ENCODE data around the gene SPOCK1. TPM values are rescaled to one million over a fixed set of nuclear protein-coding genes. Genes with fewer than 3 reads are reported as not detected.

The SPOCK1 gene
- total and polyA plus RNA-seq, 7 experiments from 2014 or later, result 2.8 TPM; not detected in 6

DNA sequence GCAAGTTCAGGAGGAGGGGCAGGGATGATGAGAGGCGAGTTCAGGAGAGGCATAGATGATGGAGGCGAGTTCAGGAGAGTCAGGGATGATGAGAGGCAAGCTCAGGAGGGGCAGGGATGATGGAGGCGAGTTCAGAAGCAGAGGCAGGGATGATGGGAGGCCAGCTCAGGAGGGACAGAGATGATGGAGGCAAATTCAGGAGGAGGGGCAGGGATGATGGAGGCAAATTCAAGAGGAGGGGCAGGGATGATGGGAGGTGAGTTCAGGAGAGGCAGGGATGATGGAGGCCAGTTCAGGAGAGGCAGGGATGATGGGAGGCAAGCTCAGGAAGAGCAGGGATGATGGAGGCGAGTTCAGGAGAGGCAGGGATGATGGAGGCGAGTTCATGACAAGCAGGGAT lies 17.8 kb upstream of the SPOCK1 start:
- intact Hi-C loops (cut with micrococcal nuclease), result no loop called here
- Histone ChIP-seq H3K4me3 (ENCODE audit: low read length) (no peak overlapping the region), H3K9me3 (ENCODE audit: control insufficient read depth in 2 of 3, low read length in 3 of 3) (peaks cover 0 to 9% (median 0%) of the 10 kb centered on the region in 3 experiments), H3K4me1 (ENCODE audit: control insufficient read depth in 2 of 2, insufficient read depth in 2 of 2, low read length in 2 of 2) (no peaks in the 10 kb centered on the region), H3K27me3 (ENCODE audit: control insufficient read depth in 2 of 2, insufficient read depth in 2 of 2, low read length in 2 of 2) (no peaks in the 10 kb centered on the region), H3K36me3 (ENCODE audit: control insufficient read depth in 2 of 3, insufficient read depth in 3 of 3, low read length in 3 of 3) (no peaks in the 10 kb centered on the region), H3K27ac (ENCODE audit: low read depth, low read length) (no peak overlapping the region)
- H3K4me3 Mint-ChIP-seq, result no peak overlapping the region
- peaks cover 0 to 6% (median 0%) of the 10 kb centered on the region in 5 donors for H3K36me3 Mint-ChIP-seq
- no peak overlapping the region for H3K27ac Mint-ChIP-seq
- CTCF ChIA-PET, result no interaction called here
- H3K4me1 Mint-ChIP-seq, result peaks cover 0 to 3% (median 0%) of the 10 kb centered on the region in 7 donors
- peaks cover 5 to 53% (median 48%) of the 10 kb centered on the region in 5 donors for H3K27me3 Mint-ChIP-seq
- peaks cover 0 to 20% (median 4%) of the 10 kb centered on the region in 11 donors for H3K9me3 Mint-ChIP-seq
- POLR2A ChIA-PET, result interaction anchor here (0.8 kb wide), 1 partner anchor 9 kb away, joined by 6 read pairs; no protein-coding TSS in a partner anchor
- ATAC-seq, result no peak
- no peak for DNase-seq

DNA sequence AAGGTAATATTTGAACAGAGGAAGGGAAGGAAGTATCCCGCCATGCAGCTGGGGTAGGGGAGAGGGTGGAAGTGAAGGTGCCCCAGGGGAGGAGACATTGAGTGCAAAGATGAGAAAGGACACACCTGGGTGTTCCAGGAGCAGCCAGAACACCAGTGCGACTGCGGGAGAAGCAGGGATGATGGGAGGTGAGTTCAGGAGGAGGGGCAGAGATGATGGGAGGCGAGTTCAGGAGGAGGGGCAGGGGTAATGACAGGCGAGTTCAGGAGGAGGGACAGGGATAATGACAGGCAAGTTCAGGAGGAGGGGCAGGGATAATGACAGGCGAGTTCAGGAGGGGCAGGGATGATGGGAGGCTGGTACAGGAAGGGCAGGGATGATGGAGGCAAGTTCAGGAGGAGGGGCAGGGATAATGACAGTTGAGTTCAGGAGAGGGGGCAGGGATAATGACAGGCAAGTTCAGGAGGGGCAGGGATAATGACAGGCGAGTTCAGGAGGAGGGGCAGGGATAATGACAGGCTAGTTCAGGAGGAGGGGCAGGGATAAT lies 17.2 kb upstream of the SPOCK1 start:
- Histone ChIP-seq H3K4me3 (ENCODE audit: low read length) (no peak overlapping the region), H3K27ac (ENCODE audit: low read depth, low read length) (no peak overlapping the region), H3K27me3 (ENCODE audit: control insufficient read depth in 2 of 2, insufficient read depth in 2 of 2, low read length in 2 of 2) (no peaks in the 10 kb centered on the region), H3K4me1 (ENCODE audit: control insufficient read depth in 2 of 2, insufficient read depth in 2 of 2, low read length in 2 of 2) (no peaks in the 10 kb centered on the region), H3K9me3 (ENCODE audit: control insufficient read depth in 2 of 3, low read length in 3 of 3) (peaks cover 0 to 9% (median 0%) of the 10 kb centered on the region in 3 experiments), H3K36me3 (ENCODE audit: control insufficient read depth in 2 of 3, insufficient read depth in 3 of 3, low read length in 3 of 3) (no peaks in the 10 kb centered on the region)
- intact Hi-C loops (cut with micrococcal nuclease), result no loop called here
- ATAC-seq, result no peak
- Mint-ChIP-seq H3K4me1 (peaks cover 0 to 3% (median 0%) of the 10 kb centered on the region in 7 donors), H3K27ac (no peak overlapping the region), H3K4me3 (no peak overlapping the region), H3K36me3 (peaks cover 0 to 10% (median 0%) of the 10 kb centered on the region in 5 donors), H3K27me3 (peaks cover 5 to 55% (median 52%) of the 10 kb centered on the region in 5 donors), H3K9me3 (peaks cover 0 to 25% (median 5%) of the 10 kb centered on the region in 11 donors)
- ChIA-PET CTCF (no interaction called here), POLR2A (interaction anchor here (0.8 kb wide), 1 partner anchor 9 kb away, joined by 6 read pairs; no protein-coding TSS in a partner anchor)
- DNase-seq, result no peak

DNA sequence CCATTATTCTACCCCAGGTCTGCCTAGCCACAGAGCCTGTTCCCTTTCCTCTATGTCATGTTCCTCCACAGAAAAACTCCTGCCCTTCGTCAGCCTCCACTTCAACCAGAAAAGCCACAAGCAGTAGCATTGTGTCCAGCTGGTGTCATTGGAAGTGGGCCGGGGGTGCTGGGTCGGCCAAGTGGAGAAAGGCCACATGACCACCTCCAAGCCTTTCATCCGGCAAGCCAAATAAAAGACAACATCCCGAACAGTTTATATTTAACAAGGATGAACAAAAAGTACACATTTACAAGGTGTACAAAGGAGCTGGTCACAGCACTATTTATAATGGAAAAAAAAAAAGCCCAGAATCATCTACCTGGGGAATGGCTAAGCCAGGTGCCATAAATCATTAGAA lies 16.1 kb upstream of the SPOCK1 start:
- ATAC-seq, result no peak
- no peak overlapping the region for H3K4me3 Mint-ChIP-seq

DNA sequence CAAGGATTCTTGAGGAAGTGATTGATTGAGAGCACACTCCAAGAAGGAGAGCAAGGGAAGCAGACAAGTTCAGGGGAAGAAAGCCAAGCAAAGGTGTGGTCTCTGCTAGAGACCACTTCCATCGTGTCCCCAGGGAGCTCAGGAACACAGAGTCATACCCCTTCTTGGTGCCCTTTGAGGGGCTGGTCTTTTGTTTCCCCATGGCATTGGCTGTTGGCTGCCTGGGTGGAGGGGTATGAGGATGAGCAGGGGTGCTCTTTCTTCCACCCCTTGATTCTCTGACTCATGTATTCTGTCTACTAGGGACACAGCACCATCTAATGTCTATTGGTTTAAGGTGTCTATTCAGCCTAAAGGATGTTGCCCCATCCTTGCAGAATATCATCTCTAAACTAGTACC lies 11.5 kb upstream of the SPOCK1 start:
- CTCF ChIA-PET, result no interaction called here
- Histone ChIP-seq H3K4me1 (ENCODE audit: control insufficient read depth in 2 of 2, insufficient read depth in 2 of 2, low read length in 2 of 2) (no peaks in the 10 kb centered on the region), H3K4me3 (ENCODE audit: low read length) (no peak overlapping the region), H3K27me3 (ENCODE audit: control insufficient read depth in 2 of 2, insufficient read depth in 2 of 2, low read length in 2 of 2) (no peaks in the 10 kb centered on the region), H3K9me3 (ENCODE audit: control insufficient read depth in 2 of 3, low read length in 3 of 3) (no peaks in the 10 kb centered on the region), H3K36me3 (ENCODE audit: control insufficient read depth in 2 of 3, insufficient read depth in 3 of 3, low read length in 3 of 3) (no peaks in the 10 kb centered on the region), H3K27ac (ENCODE audit: low read depth, low read length) (no peak overlapping the region)
- Mint-ChIP-seq H3K27me3 (peaks cover 2 to 60% (median 49%) of the 10 kb centered on the region in 5 donors), H3K4me1 (no peaks in the 10 kb centered on the region), H3K4me3 (no peak overlapping the region), H3K9me3 (peaks cover 0 to 6% (median 3%) of the 10 kb centered on the region in 11 donors), H3K36me3 (peaks cover 0 to 4% (median 0%) of the 10 kb centered on the region in 5 donors), H3K27ac (no peak overlapping the region)
- intact Hi-C loops (cut with micrococcal nuclease), result no loop called here
- POLR2A ChIA-PET, result no interaction called here
- DNase-seq (no peak), ATAC-seq (no peak)

More for the DNA sequence above, 16.1 kb upstream of the SPOCK1 start:
- Mint-ChIP-seq H3K27me3 (peaks cover 7 to 52% (median 52%) of the 10 kb centered on the region in 5 donors), H3K9me3 (peaks cover 0 to 20% (median 7%) of the 10 kb centered on the region in 11 donors), H3K36me3 (peaks cover 0 to 10% (median 0%) of the 10 kb centered on the region in 5 donors), H3K4me1 (peaks cover 0 to 3% (median 0%) of the 10 kb centered on the region in 7 donors), H3K27ac (no peak overlapping the region)
- intact Hi-C loops (cut with micrococcal nuclease), result no loop called here
- H3K27me3 ChIP-seq (ENCODE audit: control insufficient read depth in 2 of 2, insufficient read depth in 2 of 2, low read length in 2 of 2), result no peaks in the 10 kb centered on the region
- DNase-seq, result no peak
- ChIA-PET CTCF (no interaction called here), POLR2A (no interaction called here)
- no peaks in the 10 kb centered on the region for H3K4me1 ChIP-seq (ENCODE audit: control insufficient read depth in 2 of 2, insufficient read depth in 2 of 2, low read length in 2 of 2)
- no peak overlapping the region for H3K27ac ChIP-seq (ENCODE audit: low read depth, low read length)
- H3K9me3 ChIP-seq (ENCODE audit: control insufficient read depth in 2 of 3, low read length in 3 of 3), result peaks cover 0 to 9% (median 0%) of the 10 kb centered on the region in 3 experiments
- no peaks in the 10 kb centered on the region for H3K36me3 ChIP-seq (ENCODE audit: control insufficient read depth in 2 of 3, insufficient read depth in 3 of 3, low read length in 3 of 3)
- no peak overlapping the region for H3K4me3 ChIP-seq (ENCODE audit: low read length)

DNA sequence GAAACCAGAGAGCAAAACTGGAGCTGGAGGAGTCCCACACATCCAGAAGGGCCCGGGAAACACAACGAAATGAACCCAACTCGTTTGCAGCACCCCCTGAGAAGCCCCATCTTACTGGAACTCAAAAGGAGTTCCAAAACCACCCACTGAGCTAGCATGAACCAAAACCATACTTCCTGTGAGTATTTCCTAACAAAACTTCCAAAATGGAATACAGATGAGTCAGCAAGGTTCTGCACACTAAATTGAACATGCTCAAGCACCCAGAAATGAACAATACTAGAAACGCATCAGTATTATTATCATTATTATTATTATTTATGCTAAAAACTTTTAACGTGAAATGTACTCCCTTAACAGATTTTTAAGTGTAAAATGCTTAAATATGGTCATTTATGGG lies 8.0 kb upstream of the SPOCK1 start:
- no peak overlapping the region for H3K27ac ChIP-seq (ENCODE audit: low read depth, low read length)
- Mint-ChIP-seq H3K27me3 (peaks cover 2 to 56% (median 40%) of the 10 kb centered on the region in 5 donors), H3K4me3 (no peak overlapping the region), H3K36me3 (peaks cover 0 to 4% (median 0%) of the 10 kb centered on the region in 5 donors), H3K4me1 (no peaks in the 10 kb centered on the region), H3K9me3 (peaks cover 0 to 8% (median 3%) of the 10 kb centered on the region in 11 donors), H3K27ac (no peak overlapping the region)
- H3K4me3 ChIP-seq (ENCODE audit: low read length), result no peak overlapping the region
- no peaks in the 10 kb centered on the region for H3K36me3 ChIP-seq (ENCODE audit: control insufficient read depth in 2 of 3, insufficient read depth in 3 of 3, low read length in 3 of 3)
- H3K9me3 ChIP-seq (ENCODE audit: control insufficient read depth in 2 of 3, low read length in 3 of 3), result no peaks in the 10 kb centered on the region
- ATAC-seq (no peak), DNase-seq (no peak)
- CTCF ChIA-PET, result no interaction called here
- H3K27me3 ChIP-seq (ENCODE audit: control insufficient read depth in 2 of 2, insufficient read depth in 2 of 2, low read length in 2 of 2), result no peaks in the 10 kb centered on the region
- POLR2A ChIA-PET, result no interaction called here
- intact Hi-C loops (cut with micrococcal nuclease), result no loop called here
- H3K4me1 ChIP-seq (ENCODE audit: control insufficient read depth in 2 of 2, insufficient read depth in 2 of 2, low read length in 2 of 2), result no peaks in the 10 kb centered on the region

DNA sequence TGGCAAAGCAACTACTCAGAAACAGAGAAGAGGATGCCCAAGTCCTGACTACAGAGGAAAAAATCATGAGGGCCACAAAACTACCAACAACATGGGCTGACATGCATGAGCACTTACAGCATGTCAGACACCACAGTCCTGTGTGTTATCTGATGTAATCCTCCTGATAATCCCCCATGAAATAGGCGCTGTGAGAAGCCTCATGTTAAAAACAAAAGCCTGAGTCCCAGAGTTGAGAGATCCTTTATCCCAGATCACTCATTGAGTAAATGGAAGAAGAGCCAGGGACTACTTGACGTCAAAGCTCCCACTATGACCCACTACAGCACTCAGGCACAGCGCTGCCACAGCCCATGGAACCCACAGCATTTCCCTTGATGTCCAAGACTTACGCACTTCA lies 7.2 kb upstream of the SPOCK1 start:
- H3K4me3 Mint-ChIP-seq, result no peak overlapping the region
- CTCF ChIA-PET, result no interaction called here
- intact Hi-C loops (cut with micrococcal nuclease), result no loop called here

DNA sequence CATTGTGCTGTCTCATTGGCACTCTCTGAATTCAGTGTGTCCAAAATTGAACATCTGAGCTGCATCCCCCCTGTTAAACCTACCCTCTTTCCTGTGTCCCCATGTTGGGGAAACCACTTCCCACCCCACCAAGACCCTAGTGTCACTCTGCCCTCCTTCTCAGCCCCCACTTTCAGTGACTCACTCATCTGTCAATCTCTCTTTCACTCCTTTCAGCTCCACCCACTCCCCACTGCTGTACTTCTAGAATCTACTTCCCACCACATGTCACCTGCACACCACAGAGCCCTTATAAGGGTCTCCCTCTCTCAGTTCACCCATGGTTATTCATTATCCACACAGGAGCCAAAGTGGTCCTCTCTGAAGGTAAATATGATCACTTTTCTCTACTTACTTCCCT lies 5.8 kb upstream of the SPOCK1 start:
- no peak overlapping the region for H3K27ac ChIP-seq (ENCODE audit: low read depth, low read length)
- Mint-ChIP-seq H3K4me1 (no peaks in the 10 kb centered on the region), H3K9me3 (peaks cover 0 to 3% (median 0%) of the 10 kb centered on the region in 11 donors), H3K27ac (no peak overlapping the region), H3K36me3 (no peaks in the 10 kb centered on the region), H3K4me3 (no peak overlapping the region), H3K27me3 (peaks cover 0 to 45% (median 27%) of the 10 kb centered on the region in 5 donors)
- intact Hi-C loops (cut with micrococcal nuclease), result no loop called here
- H3K9me3 ChIP-seq (ENCODE audit: control insufficient read depth in 2 of 3, low read length in 3 of 3), result no peaks in the 10 kb centered on the region
- no peak for DNase-seq
- no peaks in the 10 kb centered on the region for H3K4me1 ChIP-seq (ENCODE audit: control insufficient read depth in 2 of 2, insufficient read depth in 2 of 2, low read length in 2 of 2)
- POLR2A ChIA-PET, result no interaction called here
- no peaks in the 10 kb centered on the region for H3K27me3 ChIP-seq (ENCODE audit: control insufficient read depth in 2 of 2, insufficient read depth in 2 of 2, low read length in 2 of 2)
- no peak overlapping the region for H3K4me3 ChIP-seq (ENCODE audit: low read length)
- no peak for ATAC-seq
- no peaks in the 10 kb centered on the region for H3K36me3 ChIP-seq (ENCODE audit: control insufficient read depth in 2 of 3, insufficient read depth in 3 of 3, low read length in 3 of 3)
- CTCF ChIA-PET, result no interaction called here

More for the DNA sequence above, 7.2 kb upstream of the SPOCK1 start:
- H3K9me3 Mint-ChIP-seq, result peaks cover 0 to 5% (median 0%) of the 10 kb centered on the region in 11 donors
- no peak overlapping the region for H3K27ac Mint-ChIP-seq
- Histone ChIP-seq H3K27ac (ENCODE audit: low read depth, low read length) (no peak overlapping the region), H3K36me3 (ENCODE audit: control insufficient read depth in 2 of 3, insufficient read depth in 3 of 3, low read length in 3 of 3) (no peaks in the 10 kb centered on the region), H3K27me3 (ENCODE audit: control insufficient read depth in 2 of 2, insufficient read depth in 2 of 2, low read length in 2 of 2) (no peaks in the 10 kb centered on the region), H3K4me3 (ENCODE audit: low read length) (no peak overlapping the region), H3K4me1 (ENCODE audit: control insufficient read depth in 2 of 2, insufficient read depth in 2 of 2, low read length in 2 of 2) (no peaks in the 10 kb centered on the region), H3K9me3 (ENCODE audit: control insufficient read depth in 2 of 3, low read length in 3 of 3) (no peaks in the 10 kb centered on the region)
- ATAC-seq, result no peak
- DNase-seq, result no peak
- H3K27me3 Mint-ChIP-seq, result peaks cover 2 to 50% (median 34%) of the 10 kb centered on the region in 5 donors
- no peaks in the 10 kb centered on the region for H3K36me3 Mint-ChIP-seq
- no peaks in the 10 kb centered on the region for H3K4me1 Mint-ChIP-seq
- POLR2A ChIA-PET, result no interaction called here

Measured in naive thymus-derived CD4-positive, alpha-beta T cell (primary cell).